DND-41 (cell line): ENCODE results near the gene NDUFS6.

Source experiments
- EZH2 ChIP-seq: IDR thresholded peaks from 3 replicates; pipeline ENCODE4 v1.6.1; 2012; ENCODE audit warnings: borderline replicate concordance, low read depth, mild to moderate bottlenecking, moderate library complexity, low read length, inconsistent platforms; ENCODE audit not compliant: severe bottlenecking
- TF ChIP-seq, protein P1 (sequence below): IDR thresholded peaks from 2 replicates; pipeline ENCODE4 v1.5.1; 2012; ENCODE audit warnings: borderline replicate concordance, low read length, moderate library complexity, mild to moderate bottlenecking; ENCODE audit not compliant: poor library complexity, severe bottlenecking; ENCODE audit errors: extremely low read depth

DNA sequence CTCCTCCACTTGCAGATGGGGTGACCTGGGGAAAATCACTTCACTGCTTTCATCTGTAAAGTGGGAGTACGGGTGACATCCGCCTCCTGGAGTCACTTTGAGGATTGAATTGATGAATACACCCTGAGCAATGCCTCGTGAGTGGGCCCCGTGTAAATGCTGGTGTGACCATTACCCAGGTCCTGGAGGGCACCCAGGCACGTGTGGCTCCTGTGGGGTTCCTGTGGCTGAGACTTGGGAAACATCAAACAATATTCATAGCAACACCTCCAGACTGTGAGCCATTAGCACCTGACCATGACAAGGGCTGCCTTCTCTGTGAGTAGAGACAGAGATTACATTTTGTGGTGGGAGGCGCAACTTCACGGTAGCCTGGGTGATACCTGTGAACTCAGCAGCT lies 13.0 kb upstream of the NDUFS6 start:
- TF ChIP-seq, protein P1, sequence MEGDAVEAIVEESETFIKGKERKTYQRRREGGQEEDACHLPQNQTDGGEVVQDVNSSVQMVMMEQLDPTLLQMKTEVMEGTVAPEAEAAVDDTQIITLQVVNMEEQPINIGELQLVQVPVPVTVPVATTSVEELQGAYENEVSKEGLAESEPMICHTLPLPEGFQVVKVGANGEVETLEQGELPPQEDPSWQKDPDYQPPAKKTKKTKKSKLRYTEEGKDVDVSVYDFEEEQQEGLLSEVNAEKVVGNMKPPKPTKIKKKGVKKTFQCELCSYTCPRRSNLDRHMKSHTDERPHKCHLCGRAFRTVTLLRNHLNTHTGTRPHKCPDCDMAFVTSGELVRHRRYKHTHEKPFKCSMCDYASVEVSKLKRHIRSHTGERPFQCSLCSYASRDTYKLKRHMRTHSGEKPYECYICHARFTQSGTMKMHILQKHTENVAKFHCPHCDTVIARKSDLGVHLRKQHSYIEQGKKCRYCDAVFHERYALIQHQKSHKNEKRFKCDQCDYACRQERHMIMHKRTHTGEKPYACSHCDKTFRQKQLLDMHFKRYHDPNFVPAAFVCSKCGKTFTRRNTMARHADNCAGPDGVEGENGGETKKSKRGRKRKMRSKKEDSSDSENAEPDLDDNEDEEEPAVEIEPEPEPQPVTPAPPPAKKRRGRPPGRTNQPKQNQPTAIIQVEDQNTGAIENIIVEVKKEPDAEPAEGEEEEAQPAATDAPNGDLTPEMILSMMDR = no peak
- TF ChIP-seq EZH2 = no peak
